Nephron (organoid): Measurements from ENCODE around the gene DCDC2.

Source experiments
- H3K27ac Mint-ChIP-seq, 3 experiments: 2 replicates each; pipeline ENCODE4 v1.8.0; 2020; ENCODE audit warnings: mixed read lengths in 3 of 3, mild to moderate bottlenecking in 2 of 3, moderate library complexity in 1 of 3
- H3K27me3 Mint-ChIP-seq: 2 replicates; pipeline ENCODE4 v1.8.0; 2021; ENCODE audit warnings: low read depth, mild to moderate bottlenecking, moderate library complexity, mixed read lengths
- H3K36me3 Mint-ChIP-seq: 2 replicates; pipeline ENCODE4 v1.8.0; 2020; ENCODE audit warnings: low read depth, mixed read lengths
- H3K4me1 Mint-ChIP-seq: 2 replicates; pipeline ENCODE4 v1.8.0; 2020; ENCODE audit warnings: mixed read lengths
- H3K4me3 Mint-ChIP-seq, 3 experiments: 2 replicates each; pipeline ENCODE4 v1.8.0; 2020; ENCODE audit warnings: mild to moderate bottlenecking in 3 of 3, mixed read lengths in 3 of 3, moderate library complexity in 2 of 3
- H3K9me3 Mint-ChIP-seq: 2 replicates; pipeline ENCODE4 v1.8.0; 2020; ENCODE audit warnings: mixed read lengths
- CTCF ChIP-seq, 3 experiments: fragments of 200-600 bp; sonication (generic); IDR thresholded peaks; one replicate each; pipeline ENCODE4 v1.5.0; 2021; ENCODE audit warnings: antibody characterized with exemption in 3 of 3; ENCODE audit not compliant: unreplicated experiment in 3 of 3

Gene DCDC2

GRCh38 chr6:24131751-24132150 lies 226.1 kb downstream of the DCDC2 start:
- H3K9me3 Mint-ChIP-seq: no peaks in the 10 kb centered on the region
- TF ChIP-seq CTCF (IDR thresholded peaks at IDR 0.05; ENCODE audit: unreplicated experiment in 3 of 3): no peak
- H3K4me3 Mint-ChIP-seq: no peak overlapping the region
- H3K4me1 Mint-ChIP-seq: no peaks in the 10 kb centered on the region
- no peak overlapping the region for H3K27ac Mint-ChIP-seq
- H3K36me3 Mint-ChIP-seq: no peaks in the 10 kb centered on the region
- H3K27me3 Mint-ChIP-seq: peaks cover 11% of the 10 kb centered on the region

GRCh38 chr6:24127316-24127715 lies 230.5 kb downstream of the DCDC2 start:
- H3K4me3 Mint-ChIP-seq: no peak overlapping the region
- peaks cover 20% of the 10 kb centered on the region for H3K27me3 Mint-ChIP-seq
- peaks cover 7% of the 10 kb centered on the region for H3K4me1 Mint-ChIP-seq
- no peaks in the 10 kb centered on the region for H3K9me3 Mint-ChIP-seq
- H3K27ac Mint-ChIP-seq: no peak overlapping the region
- no peak for TF ChIP-seq CTCF (IDR thresholded peaks at IDR 0.05; ENCODE audit: unreplicated experiment in 3 of 3)
- H3K36me3 Mint-ChIP-seq: no peaks in the 10 kb centered on the region

- peaks cover 24% of the 10 kb centered on the region for H3K27me3 Mint-ChIP-seq
- TF ChIP-seq CTCF (IDR thresholded peaks at IDR 0.05; ENCODE audit: unreplicated experiment in 3 of 3): no peak
- no peak overlapping the region for H3K27ac Mint-ChIP-seq
- H3K4me1 Mint-ChIP-seq: peaks cover 7% of the 10 kb centered on the region
- peak overlapping the region; percentile 70 to 76 (median 75) for H3K4me3 Mint-ChIP-seq
- H3K36me3 Mint-ChIP-seq: no peaks in the 10 kb centered on the region
- H3K9me3 Mint-ChIP-seq: no peaks in the 10 kb centered on the region
These were observed 231.2 kb downstream of the DCDC2 start for GRCh38 chr6:24126586-24127192.

- Mint-ChIP-seq H3K27ac (no peak within 1 kb of the TSS), H3K4me3 (peak within 1 kb of the TSS; percentile 70 to 76 (median 75)), H3K36me3 (no peaks in the 10 kb centered on the region), H3K9me3 (no peaks in the 10 kb centered on the region), H3K4me1 (peaks cover 7% of the 10 kb centered on the region), H3K27me3 (peaks cover 31% of the 10 kb centered on the region)
- no peak for TF ChIP-seq CTCF (IDR thresholded peaks at IDR 0.05; ENCODE audit: unreplicated experiment in 3 of 3)
These were observed 231.9 kb downstream of the DCDC2 start, which contains the start of gene NRSN1 for GRCh38 chr6:24125980-24126379. Gene NRSN1, plus strand, starts transcription at chr6:24126215. Its CDS starts 8,113 bp downstream, at chr6:24134328.

- no peaks in the 10 kb centered on the region for H3K9me3 Mint-ChIP-seq
These were observed 235.7 kb downstream of the DCDC2 start for GRCh38 chr6:24122139-24122538.

More at GRCh38 chr6:24122139-24122538, 235.7 kb downstream of the DCDC2 start:
- Mint-ChIP-seq H3K4me3 (no peak overlapping the region), H3K4me1 (peaks cover 7% of the 10 kb centered on the region), H3K27ac (no peak overlapping the region), H3K27me3 (peaks cover 42% of the 10 kb centered on the region), H3K36me3 (no peaks in the 10 kb centered on the region)
- TF ChIP-seq CTCF (IDR thresholded peaks at IDR 0.05; ENCODE audit: unreplicated experiment in 3 of 3): no peak
